PC-3 (cell line): Measurements from ENCODE around the gene EHMT1. TPM values are rescaled to one million over a fixed set of nuclear protein-coding genes. Genes with fewer than 3 reads are reported as not detected.

Experiments used
- ATAC-seq: fragments of 200-7000 bp; cut with Tn5 transposase; 2 replicates; pipeline ENCODE4 v1.9.1; 2020; ENCODE audit warnings: mild to moderate bottlenecking, moderate library complexity
- BruUV-seq: library from RNA; stranded (reverse); fragments of 400-500 nt; replicated peaks from 2 replicates; lab custom pipeline; 2021; lab: Mats Ljungman, UMichigan
- CTCF ChIA-PET: fragments of 300-600 bp; sonication (Branson Sonifier 250); formaldehyde crosslinking; loops from one replicate; lab custom pipeline; 2022; ENCODE audit warnings: antibody characterized with exemption; lab: Charles Lee
- POLR2A ChIA-PET: fragments of 300-600 bp; sonication (Branson Sonifier 250); formaldehyde crosslinking; loops from one replicate; lab custom pipeline; 2022; ENCODE audit warnings: antibody characterized with exemption; ENCODE audit not compliant: unreplicated experiment; lab: Charles Lee
- DNase-seq: peaks from one replicate; pipeline ENCODE4 v3.0.0-alpha.2; 2015
- H2AFZ ChIP-seq: fragments of 300-600 bp; sonication (generic); 2 replicates; pipeline ENCODE4 v1.6.0; 2016; ENCODE audit warnings: antibody characterized with exemption, low read length
- H3F3A ChIP-seq: fragments of 300-600 bp; sonication (generic); one replicate; pipeline ENCODE4 v1.6.0; 2017; ENCODE audit warnings: antibody characterized with exemption, low read length, control low read depth, mild to moderate bottlenecking; ENCODE audit not compliant: unreplicated experiment
- H3K27ac ChIP-seq: fragments of 300-600 bp; sonication (generic); 2 replicates; pipeline ENCODE4 v1.5.1; 2016; ENCODE audit warnings: mild to moderate bottlenecking, low read length
- H3K27me3 ChIP-seq: fragments of 300-600 bp; sonication (generic); 2 replicates; pipeline ENCODE4 v1.6.1; 2016; ENCODE audit warnings: low read length, mixed read lengths
- H3K36me3 ChIP-seq: fragments of 300-600 bp; sonication (generic); 2 replicates; pipeline ENCODE4 v1.6.1; 2016; ENCODE audit warnings: low read depth, mixed run types, low read length, mixed read lengths
- H3K4me1 ChIP-seq: fragments of 300-600 bp; sonication (generic); 2 replicates; pipeline ENCODE4 v1.5.1; 2016; ENCODE audit warnings: low read length; ENCODE audit not compliant: insufficient read depth
- H3K4me2 ChIP-seq: fragments of 300-600 bp; sonication (generic); 2 replicates; pipeline ENCODE4 v1.6.0; 2016; ENCODE audit warnings: low read length
- H3K4me3 ChIP-seq: fragments of 300-600 bp; sonication (generic); 2 replicates; pipeline ENCODE4 v1.5.1; 2016; ENCODE audit warnings: mild to moderate bottlenecking, low read length, mixed read lengths
- H3K79me2 ChIP-seq: fragments of 300-600 bp; sonication (generic); 2 replicates; pipeline ENCODE4 v1.6.1; 2017; ENCODE audit warnings: low read length, mixed read lengths
- H3K9ac ChIP-seq: fragments of 300-600 bp; sonication (generic); 2 replicates; pipeline ENCODE4 v1.6.0; 2016; ENCODE audit warnings: mild to moderate bottlenecking, low read length
- H3K9me2 ChIP-seq: fragments of 300-600 bp; sonication (generic); replicated peaks from 2 replicates; pipeline ENCODE4 v1.6.1; 2016; ENCODE audit warnings: mixed run types, low read length, mixed read lengths
- H3K9me3 ChIP-seq: fragments of 300-600 bp; sonication (generic); 2 replicates; pipeline ENCODE4 v1.6.1; 2016; ENCODE audit warnings: low read length, mixed read lengths
- H4K20me1 ChIP-seq: fragments of 300-600 bp; sonication (generic); 2 replicates; pipeline ENCODE4 v1.6.1; 2016; ENCODE audit warnings: low read length, mixed read lengths
- CTCF ChIP-seq: fragments of 300-600 bp; sonication (generic); conservative IDR thresholded peaks from 2 replicates; pipeline ENCODE4 v1.5.1; 2017; ENCODE audit warnings: antibody characterized with exemption, low read depth, mild to moderate bottlenecking, low read length
- EZH2 ChIP-seq: fragments of 300-600 bp; sonication (generic); IDR thresholded peaks from one replicate; pipeline ENCODE4 v1.6.1; 2017; ENCODE audit warnings: antibody characterized with exemption, mild to moderate bottlenecking, low read length; ENCODE audit not compliant: unreplicated experiment
- EZH2phosphoT487 ChIP-seq: fragments of 300-600 bp; sonication (generic); IDR thresholded peaks from 2 replicates; pipeline ENCODE4 v1.6.1; 2018; ENCODE audit warnings: mild to moderate bottlenecking, antibody characterized with exemption, low read length, borderline replicate concordance
- intact Hi-C: fragments of 100-400 bp; cut with micrococcal nuclease; formaldehyde crosslinking; loops from 2 replicates; pipeline ENCODE4 v1.9.0; 2023
- total RNA-seq: library from RNA; depleted of rRNA; stranded (reverse); fragments of >200 nt; gene quantifications from 2 replicates; pipeline ENCODE4 v1.2.3, GENCODE V29; 2014

The EHMT1 gene
- total RNA-seq, 1 experiment from 2014 or later = 42.8 TPM

- Histone ChIP-seq H3K9me2 (no peaks in the 10 kb centered on the region), H3K79me2 (peaks cover 70% of the 10 kb centered on the region), H3K4me3 (no peak overlapping the region), H3K4me2 (no peak overlapping the region), H3K4me1 (no peaks in the 10 kb centered on the region), H3K36me3 (peaks cover 10% of the 10 kb centered on the region; the same call in 1 of the 2 replicates), H3K27ac (no peak overlapping the region), H3F3A (no peaks in the 10 kb centered on the region), H4K20me1 (no peaks in the 10 kb centered on the region), H3K9ac (no peak overlapping the region), H2AFZ (no peak overlapping the region), H3K27me3 (no peaks in the 10 kb centered on the region), H3K9me3 (no peaks in the 10 kb centered on the region)
- DNase-seq = no peak
- TF ChIP-seq EZH2 (no peak), CTCF (no peak), EZH2phosphoT487 (no peak)
- CTCF ChIA-PET = no interaction called here
- no TSS peak for BruUV-seq
- no peak for ATAC-seq
- POLR2A ChIA-PET = no interaction called here
- intact Hi-C loops = no loop called here
Measured at GRCh38 chr9:137705443-137705863, 86.6 kb downstream of the EHMT1 start.

GRCh38 chr9:137705906-137706305 is 87.1 kb downstream of the EHMT1 start:
- TF ChIP-seq EZH2phosphoT487 = no peak
- no peak for TF ChIP-seq EZH2
- no peak for TF ChIP-seq CTCF
- BruUV-seq = no TSS peak
- Histone ChIP-seq H3K79me2 (peaks cover 65% of the 10 kb centered on the region), H3K4me2 (no peak overlapping the region), H3K4me3 (no peak overlapping the region), H3K9ac (no peak overlapping the region), H3K9me2 (no peaks in the 10 kb centered on the region), H3K4me1 (no peaks in the 10 kb centered on the region), H3K9me3 (no peaks in the 10 kb centered on the region), H4K20me1 (no peaks in the 10 kb centered on the region), H2AFZ (no peak overlapping the region), H3K27ac (no peak overlapping the region), H3K36me3 (peaks cover 10% of the 10 kb centered on the region; the same call in 1 of the 2 replicates), H3K27me3 (no peaks in the 10 kb centered on the region), H3F3A (no peaks in the 10 kb centered on the region)
- no peak for ATAC-seq
- no peak for DNase-seq
- ChIA-PET CTCF (no interaction called here), POLR2A (no interaction called here)
- intact Hi-C loops = no loop called here

GRCh38 chr9:137707361-137707760 is 88.6 kb downstream of the EHMT1 start:
- Histone ChIP-seq H3K27me3 (no peaks in the 10 kb centered on the region), H4K20me1 (no peaks in the 10 kb centered on the region), H3F3A (no peaks in the 10 kb centered on the region), H3K4me2 (no peak overlapping the region), H3K79me2 (peaks cover 62% of the 10 kb centered on the region), H3K9me3 (no peaks in the 10 kb centered on the region), H3K36me3 (peaks cover 6% of the 10 kb centered on the region), H2AFZ (no peak overlapping the region), H3K4me3 (no peak overlapping the region), H3K9ac (no peak overlapping the region), H3K4me1 (no peaks in the 10 kb centered on the region), H3K27ac (no peak overlapping the region), H3K9me2 (no peaks in the 10 kb centered on the region)
- DNase-seq (no peak), ATAC-seq (no peak)
- no TSS peak for BruUV-seq
- intact Hi-C loops = no loop called here
- no peak for TF ChIP-seq CTCF
- ChIA-PET CTCF (no interaction called here), POLR2A (interaction anchor here (0.6 kb wide), 1 partner anchor 11 kb away, joined by 5 read pairs; no protein-coding TSS in a partner anchor)
